ENCODE data around the gene DMAC2L. TPM values are rescaled to one million over a fixed set of nuclear protein-coding genes. Genes with fewer than 3 reads are reported as not detected.

DMAC2L gene
- total RNA-seq, 1 donor from 2014 or later, result 15.4 TPM

Other genes starting within 250 kb of the DMAC2L start
- 11.1 and 11.5 TPM in 2 replicates for gene VCPKMT, start 195.8 kb upstream of the DMAC2L start, total RNA-seq
- gene SOS2, start 80.7 kb upstream of the DMAC2L start, total RNA-seq, result 17.2 and 20.4 TPM in 2 replicates
- 11.8 and 13.5 TPM in 2 replicates for gene L2HGDH, start 95 bp upstream of the DMAC2L start, total RNA-seq
- gene CDKL1, start 84.6 kb downstream of the DMAC2L start, total RNA-seq, result 10.6 and 13.6 TPM in 2 replicates
- 21.4 and 22.1 TPM in 2 replicates for gene MAP4K5, start 220.2 kb downstream of the DMAC2L start, total RNA-seq
- gene ATL1, start 247.8 kb downstream of the DMAC2L start, total RNA-seq, result 0.55 and 1.8 TPM in 2 replicates

Measured in T-helper 2 cell treated with Interferon-gamma antibody and Interleukin-4, amounts not matched to agents 100 ng/mL and 5 ng/mL, for 36 hours (primary cell).